Measurements from ENCODE around the gene FIGN.

FIGN gene

GRCh38 chr2:163693484-163693883 is 42.3 kb downstream of the FIGN start:
- in situ Hi-C loops (cut with HindIII; ENCODE audit: low sequenced_read_pairs) = no loop called here
- no peak overlapping the region for H3K4me3 ChIP-seq (ENCODE audit: low read depth, low read length)
- TF ChIP-seq CTCF (IDR thresholded peaks at IDR 0.05; ENCODE audit: low read depth, low read length) = no peak
- DNase-seq (ENCODE audit: low read depth, low spot score) = no peak

DNA sequence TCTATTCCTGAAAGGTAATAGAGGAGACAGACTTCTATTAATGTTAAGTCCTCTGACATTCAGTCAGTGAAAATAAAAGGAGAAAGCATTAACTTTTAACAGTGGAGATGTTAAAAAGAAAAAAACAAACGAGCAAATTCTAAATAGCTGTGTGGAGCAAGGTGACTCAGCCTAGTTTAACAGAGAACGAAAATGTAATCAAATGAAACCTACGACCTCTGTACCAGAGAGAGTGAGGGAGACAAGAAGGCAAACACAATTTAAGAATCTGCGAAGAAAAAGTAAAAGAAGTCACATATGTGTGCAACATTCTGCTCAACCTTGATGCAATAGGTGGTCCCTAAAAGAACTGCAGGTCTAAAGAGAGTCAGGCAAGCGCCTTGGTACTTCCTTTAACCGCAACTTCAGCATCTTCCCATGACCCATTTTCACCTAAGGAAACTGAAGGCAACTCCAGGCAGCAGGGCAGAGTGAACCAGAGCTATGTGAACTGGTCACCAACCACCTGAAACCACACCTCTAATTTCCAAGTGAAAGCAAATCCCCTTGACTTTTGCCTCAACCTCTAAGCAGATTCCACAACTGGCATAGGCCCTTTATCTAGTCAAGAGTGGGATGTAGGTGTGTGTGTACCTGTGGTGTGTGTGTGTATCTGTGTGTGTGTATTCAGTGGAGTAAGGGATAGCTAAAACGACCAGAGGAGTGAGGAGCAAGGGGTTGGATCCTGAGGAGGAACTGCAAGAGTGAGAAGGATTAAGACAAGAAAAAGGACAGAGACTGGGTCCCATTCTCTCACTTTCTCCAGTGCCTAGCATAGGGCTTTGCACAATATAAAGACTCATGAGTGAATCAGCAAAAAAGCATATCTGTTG is 43.0 kb downstream of the FIGN start:
- in situ Hi-C loops (cut with HindIII; ENCODE audit: low sequenced_read_pairs) = no loop called here
- H3K4me3 ChIP-seq (ENCODE audit: low read depth, low read length) = no peak overlapping the region
- peak; percentile 14 for DNase-seq (ENCODE audit: low read depth, low spot score)
- TF ChIP-seq CTCF (IDR thresholded peaks at IDR 0.05; ENCODE audit: low read depth, low read length) = no peak

- no peak for TF ChIP-seq CTCF (IDR thresholded peaks at IDR 0.05; ENCODE audit: low read depth, low read length)
- H3K4me3 ChIP-seq (ENCODE audit: low read depth, low read length) = no peak overlapping the region
- no peak for DNase-seq (ENCODE audit: low read depth, low spot score)
- in situ Hi-C loops (cut with HindIII; ENCODE audit: low sequenced_read_pairs) = no loop called here
Measured at GRCh38 chr2:163692081-163692480, 43.7 kb downstream of the FIGN start.

GRCh38 chr2:163690896-163691295 is 44.9 kb downstream of the FIGN start:
- no peak for DNase-seq (ENCODE audit: low read depth, low spot score)
- in situ Hi-C loops (cut with HindIII; ENCODE audit: low sequenced_read_pairs) = no loop called here
- no peak overlapping the region for H3K4me3 ChIP-seq (ENCODE audit: low read depth, low read length)
- TF ChIP-seq CTCF (IDR thresholded peaks at IDR 0.05; ENCODE audit: low read depth, low read length) = no peak

GRCh38 chr2:163687217-163687616 is 48.6 kb downstream of the FIGN start:
- no peak for DNase-seq (ENCODE audit: low read depth, low spot score)
- TF ChIP-seq CTCF (IDR thresholded peaks at IDR 0.05; ENCODE audit: low read depth, low read length) = no peak
- in situ Hi-C loops (cut with HindIII; ENCODE audit: low sequenced_read_pairs) = no loop called here
- no peak overlapping the region for H3K4me3 ChIP-seq (ENCODE audit: low read depth, low read length)

- in situ Hi-C loops (cut with HindIII; ENCODE audit: low sequenced_read_pairs) = no loop called here
- no peak for TF ChIP-seq CTCF (IDR thresholded peaks at IDR 0.05; ENCODE audit: low read depth, low read length)
- no peak for DNase-seq (ENCODE audit: low read depth, low spot score)
Measured at GRCh38 chr2:163686289-163686688, 49.5 kb downstream of the FIGN start.

More at GRCh38 chr2:163686289-163686688, 49.5 kb downstream of the FIGN start:
- H3K4me3 ChIP-seq (ENCODE audit: low read depth, low read length) = no peak overlapping the region
